ENCODE data around the gene DUSP22.
"Not testable (repeated sequence)": the region's sequence is repeated elsewhere in the genome, so short reads cannot be mapped to it uniquely, and the experiment has no call there.

DUSP22 gene

GRCh38 chr6:280775-281468 lies 11.4 kb upstream of the DUSP22 start:
- DNase-seq = no peak

- no peak for DNase-seq
These were observed 10.7 kb upstream of the DUSP22 start for GRCh38 chr6:281469-282103.

- no peak for DNase-seq
These were observed 10.0 kb upstream of the DUSP22 start for GRCh38 chr6:282177-282866.

- no peak for DNase-seq
These were observed 9.3 kb upstream of the DUSP22 start for GRCh38 chr6:282867-283416.

- DNase-seq = no peak
These were observed 7.8 kb upstream of the DUSP22 start for GRCh38 chr6:284486-284885.

GRCh38 chr6:285030-285771 lies 7.1 kb upstream of the DUSP22 start:
- DNase-seq = no peak

- DNase-seq = not testable (repeated sequence)
These were observed 6.4 kb upstream of the DUSP22 start for GRCh38 chr6:285902-286301.

GRCh38 chr6:286681-287488 lies 5.4 kb upstream of the DUSP22 start:
- no peak for DNase-seq

GRCh38 chr6:287489-287860 lies 4.8 kb upstream of the DUSP22 start:
- no peak for DNase-seq

- no peak for DNase-seq
These were observed 3.4 kb upstream of the DUSP22 start for GRCh38 chr6:288866-289265.

- DNase-seq = no peak
These were observed 2.0 kb upstream of the DUSP22 start for GRCh38 chr6:290111-290922.

GRCh38 chr6:291204-291696 lies 1.0 kb upstream of the DUSP22 start:
- DNase-seq = no peak

GRCh38 chr6:292506-293192 lies 362 bp downstream of the DUSP22 start:
- no peak for DNase-seq

- DNase-seq = no peak
These were observed 1.2 kb downstream of the DUSP22 start for GRCh38 chr6:293193-294174.

- no peak for DNase-seq
These were observed 2.6 kb downstream of the DUSP22 start for GRCh38 chr6:294656-295565.

GRCh38 chr6:296151-297122 lies 4.2 kb downstream of the DUSP22 start:
- DNase-seq = no peak
